Ovary (tissue), 3 donors: ENCODE data around the gene TMX2.

Source experiments
- POLR2A ChIP-seq: fragments of 450-650 bp; IDR thresholded peaks from one replicate; pipeline ENCODE4 v1.6.1; 2017; ENCODE audit warnings: antibody characterized with exemption, mild to moderate bottlenecking, moderate library complexity
- TF ChIP-seq, protein P1 (sequence below), 3 donors: fragments of 450-650 bp in 2 of 3; fragments of 200-600 bp in 1 of 3; IDR thresholded peaks; one replicate each; pipeline versions ENCODE4 v1.5.1 to v1.8.0; 2016 to 2022; ENCODE audit warnings: antibody characterized with exemption in 3 of 3, mild to moderate bottlenecking in 1 of 3
- donor health status: DM: no; HTN: no; CAD: no.

DNA sequence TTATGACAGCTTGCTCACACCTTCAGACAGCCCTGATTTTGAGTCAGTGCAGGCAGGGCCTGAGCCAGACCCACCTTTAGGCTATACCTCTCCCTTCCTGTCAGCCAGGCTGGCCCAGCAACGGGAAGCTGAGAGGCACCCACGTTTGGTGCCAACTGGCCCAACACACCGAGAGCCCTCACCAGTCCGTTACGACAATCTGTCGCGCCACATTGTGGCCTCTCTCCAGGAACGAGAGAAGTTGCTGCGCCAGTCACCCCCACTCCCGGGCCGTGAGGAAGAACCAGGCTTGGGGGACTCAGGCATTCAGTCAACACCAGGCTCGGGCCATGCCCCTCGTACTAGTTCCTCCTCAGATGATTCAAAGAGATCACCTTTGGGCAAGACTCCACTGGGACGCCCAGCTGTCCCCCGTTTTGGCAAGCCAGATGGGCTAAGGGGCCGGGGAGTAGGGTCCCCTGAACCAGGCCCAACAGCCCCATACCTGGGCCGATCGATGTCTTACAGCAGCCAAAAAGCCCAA is 13.5 kb upstream of the TMX2 start:
- TF ChIP-seq, protein P1, sequence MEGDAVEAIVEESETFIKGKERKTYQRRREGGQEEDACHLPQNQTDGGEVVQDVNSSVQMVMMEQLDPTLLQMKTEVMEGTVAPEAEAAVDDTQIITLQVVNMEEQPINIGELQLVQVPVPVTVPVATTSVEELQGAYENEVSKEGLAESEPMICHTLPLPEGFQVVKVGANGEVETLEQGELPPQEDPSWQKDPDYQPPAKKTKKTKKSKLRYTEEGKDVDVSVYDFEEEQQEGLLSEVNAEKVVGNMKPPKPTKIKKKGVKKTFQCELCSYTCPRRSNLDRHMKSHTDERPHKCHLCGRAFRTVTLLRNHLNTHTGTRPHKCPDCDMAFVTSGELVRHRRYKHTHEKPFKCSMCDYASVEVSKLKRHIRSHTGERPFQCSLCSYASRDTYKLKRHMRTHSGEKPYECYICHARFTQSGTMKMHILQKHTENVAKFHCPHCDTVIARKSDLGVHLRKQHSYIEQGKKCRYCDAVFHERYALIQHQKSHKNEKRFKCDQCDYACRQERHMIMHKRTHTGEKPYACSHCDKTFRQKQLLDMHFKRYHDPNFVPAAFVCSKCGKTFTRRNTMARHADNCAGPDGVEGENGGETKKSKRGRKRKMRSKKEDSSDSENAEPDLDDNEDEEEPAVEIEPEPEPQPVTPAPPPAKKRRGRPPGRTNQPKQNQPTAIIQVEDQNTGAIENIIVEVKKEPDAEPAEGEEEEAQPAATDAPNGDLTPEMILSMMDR (IDR thresholded peaks at IDR 0.05) = no peak
- TF ChIP-seq POLR2A = no peak
